Mucosa of descending colon (tissue), 3 donors: Measurements from ENCODE around the gene LNX1. TPM values are rescaled to one million over a fixed set of nuclear protein-coding genes. Genes with fewer than 3 reads are reported as not detected.

Experiments used
- ATAC-seq: fragments of 200-7000 bp; cut with Tn5 transposase; one replicate; pipeline ENCODE4 v1.9.1; 2020; ENCODE audit warnings: mild to moderate bottlenecking, moderate library complexity
- DNase-seq, 3 donors: peaks; one replicate each; pipeline ENCODE4 v3.0.0-alpha.2; 2020
- H3K36me3 ChIP-seq: fragments of 200-600 bp; one replicate; pipeline ENCODE4 v1.8.0; 2021; ENCODE audit warnings: low read depth, mild to moderate bottlenecking
- H3K4me1 ChIP-seq: fragments of 200-600 bp; one replicate; pipeline ENCODE4 v1.8.0; 2021; ENCODE audit warnings: low read depth, mild to moderate bottlenecking
- H3K4me3 ChIP-seq: fragments of 200-600 bp; one replicate; pipeline ENCODE4 v1.8.0; 2021; ENCODE audit warnings: mild to moderate bottlenecking
- H3K9me3 ChIP-seq: fragments of 200-600 bp; one replicate; pipeline ENCODE4 v1.8.0; 2021; ENCODE audit warnings: mild to moderate bottlenecking
- intact Hi-C, 2 donors: fragments of 100-400 bp; cut with DNase I in 1 of 2; cut with micrococcal nuclease in 1 of 2; formaldehyde crosslinking; loops; one replicate each; pipeline versions ENCODE4 v1.11.0 to v1.11.1; 2022; cut with DNase I, micrococcal nuclease
- total RNA-seq, 3 donors: library from RNA; stranded (reverse); fragmentation: NEBNext Ultra II Directional in 2 of 3; extraction: Animal tissue kit (Norgen Biotek cat#: 25700) in 2 of 3; gene quantifications; one replicate each; pipeline versions ENCODE4 v1.2.1 to v1.2.4, GENCODE V29; 2021 to 2023
- TF ChIP-seq, protein P1 (sequence below): fragments of 200-600 bp; IDR thresholded peaks from one replicate; pipeline ENCODE4 v1.8.0; 2022; ENCODE audit warnings: antibody characterized with exemption, mild to moderate bottlenecking
- donor health status: DM: no; HTN: no; CAD: no; lungs with moderate emphysema.
- donor health status: DM: no; HTN: no; CAD: no.
- donor health status: DM: no; HTN: yes; CAD: no.

LNX1 gene
- total RNA-seq, 3 donors from 2014 or later = 8.2 to 24.3 (median 23.2) TPM

DNA sequence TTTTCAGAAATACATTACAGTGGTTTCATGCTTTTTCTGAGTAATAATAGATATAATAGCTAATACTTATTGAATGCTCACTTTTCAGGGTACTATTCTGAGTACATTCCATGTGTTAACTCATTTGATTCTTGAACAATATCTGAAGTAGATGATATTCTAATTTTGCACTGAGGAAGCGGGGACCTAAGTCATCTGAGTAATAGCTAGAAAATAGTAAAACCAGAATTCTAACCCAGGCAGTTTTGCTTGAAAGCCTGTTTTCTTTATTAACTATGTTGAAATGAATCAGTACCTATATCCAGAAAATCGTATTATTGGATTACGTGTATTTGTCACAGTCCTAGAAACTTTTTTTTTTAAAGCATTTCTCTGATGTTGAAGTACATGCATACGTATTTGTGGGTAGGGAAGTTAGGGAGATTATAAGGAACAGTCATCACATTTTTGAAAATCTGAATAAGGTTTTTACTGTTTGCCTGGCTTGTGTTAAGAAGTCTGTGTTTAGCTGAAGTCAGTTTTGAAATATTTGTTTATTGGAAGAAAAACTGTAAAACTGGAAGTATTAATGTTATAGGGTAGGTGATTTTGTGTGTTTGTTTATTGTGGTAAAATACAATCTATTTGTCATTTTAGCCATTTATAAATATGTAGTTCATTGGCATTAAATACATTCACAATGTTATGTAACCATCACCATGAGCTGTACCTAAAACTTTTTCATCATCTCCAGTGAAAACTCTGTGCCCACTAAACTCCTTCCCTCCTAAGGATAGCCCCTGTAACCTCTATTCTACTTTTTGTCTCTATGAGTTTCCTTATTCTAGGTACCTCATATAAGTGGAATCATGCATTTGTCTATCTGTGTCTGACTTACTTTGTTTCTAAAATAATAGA, 158.5 kb downstream of the LNX1 start:
- intact Hi-C loops = no loop called here
- DNase-seq (no peak), ATAC-seq (no peak)
- Histone ChIP-seq H3K4me3 (no peak overlapping the region), H3K9me3 (no peaks in the 10 kb centered on the region), H3K4me1 (no peaks in the 10 kb centered on the region), H3K36me3 (no peaks in the 10 kb centered on the region)
- TF ChIP-seq, protein P1, sequence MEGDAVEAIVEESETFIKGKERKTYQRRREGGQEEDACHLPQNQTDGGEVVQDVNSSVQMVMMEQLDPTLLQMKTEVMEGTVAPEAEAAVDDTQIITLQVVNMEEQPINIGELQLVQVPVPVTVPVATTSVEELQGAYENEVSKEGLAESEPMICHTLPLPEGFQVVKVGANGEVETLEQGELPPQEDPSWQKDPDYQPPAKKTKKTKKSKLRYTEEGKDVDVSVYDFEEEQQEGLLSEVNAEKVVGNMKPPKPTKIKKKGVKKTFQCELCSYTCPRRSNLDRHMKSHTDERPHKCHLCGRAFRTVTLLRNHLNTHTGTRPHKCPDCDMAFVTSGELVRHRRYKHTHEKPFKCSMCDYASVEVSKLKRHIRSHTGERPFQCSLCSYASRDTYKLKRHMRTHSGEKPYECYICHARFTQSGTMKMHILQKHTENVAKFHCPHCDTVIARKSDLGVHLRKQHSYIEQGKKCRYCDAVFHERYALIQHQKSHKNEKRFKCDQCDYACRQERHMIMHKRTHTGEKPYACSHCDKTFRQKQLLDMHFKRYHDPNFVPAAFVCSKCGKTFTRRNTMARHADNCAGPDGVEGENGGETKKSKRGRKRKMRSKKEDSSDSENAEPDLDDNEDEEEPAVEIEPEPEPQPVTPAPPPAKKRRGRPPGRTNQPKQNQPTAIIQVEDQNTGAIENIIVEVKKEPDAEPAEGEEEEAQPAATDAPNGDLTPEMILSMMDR = no peak

DNA sequence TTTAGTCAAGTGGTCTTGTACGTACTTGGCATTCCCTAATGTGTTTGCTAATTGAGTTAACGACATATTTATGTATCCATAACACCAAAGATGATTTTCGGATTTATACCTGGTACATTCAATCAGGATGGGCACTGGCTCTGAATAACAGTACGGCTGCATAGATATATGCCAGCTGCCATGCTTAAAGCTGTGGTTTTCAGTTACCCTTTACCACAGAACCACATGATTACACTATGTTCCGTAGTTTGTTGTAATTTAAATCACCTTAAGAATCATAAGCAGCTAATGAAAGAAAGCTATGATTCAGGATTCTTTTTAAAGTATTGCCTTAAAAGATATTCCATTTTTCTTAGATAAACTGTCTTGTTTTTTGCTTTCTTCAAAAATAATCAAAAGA, 160.2 kb downstream of the LNX1 start:
- TF ChIP-seq, protein P1 = no peak
- DNase-seq = no peak
- H3K36me3 ChIP-seq = no peaks in the 10 kb centered on the region
- intact Hi-C loops = no loop called here
- no peak overlapping the region for H3K4me3 ChIP-seq
- H3K4me1 ChIP-seq = no peaks in the 10 kb centered on the region
- no peak for ATAC-seq
- no peaks in the 10 kb centered on the region for H3K9me3 ChIP-seq

DNA sequence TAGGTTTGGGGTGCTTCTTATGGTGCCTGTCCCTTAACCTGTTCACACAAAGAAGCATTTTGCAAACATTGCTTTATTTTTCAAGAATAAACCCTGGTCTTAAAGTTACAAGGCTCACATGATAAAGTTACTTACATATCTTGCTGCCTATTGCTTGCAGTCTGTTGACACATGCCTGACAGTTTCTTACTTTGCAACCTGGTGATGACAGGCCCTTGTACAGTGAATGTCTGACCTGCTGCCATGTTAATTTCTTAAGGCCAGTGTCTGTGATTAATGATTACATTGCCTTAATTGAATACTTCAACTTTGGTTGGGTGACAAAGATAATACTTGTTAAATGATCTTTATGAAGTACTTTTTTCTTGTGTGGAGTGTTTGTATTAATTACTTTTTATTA, 163.9 kb downstream of the LNX1 start:
- Histone ChIP-seq H3K4me1 (no peaks in the 10 kb centered on the region), H3K9me3 (no peaks in the 10 kb centered on the region), H3K4me3 (no peak overlapping the region), H3K36me3 (no peaks in the 10 kb centered on the region)
- ATAC-seq (no peak), DNase-seq (no peak)
- TF ChIP-seq, protein P1 = no peak
- intact Hi-C loops = no loop called here

DNA sequence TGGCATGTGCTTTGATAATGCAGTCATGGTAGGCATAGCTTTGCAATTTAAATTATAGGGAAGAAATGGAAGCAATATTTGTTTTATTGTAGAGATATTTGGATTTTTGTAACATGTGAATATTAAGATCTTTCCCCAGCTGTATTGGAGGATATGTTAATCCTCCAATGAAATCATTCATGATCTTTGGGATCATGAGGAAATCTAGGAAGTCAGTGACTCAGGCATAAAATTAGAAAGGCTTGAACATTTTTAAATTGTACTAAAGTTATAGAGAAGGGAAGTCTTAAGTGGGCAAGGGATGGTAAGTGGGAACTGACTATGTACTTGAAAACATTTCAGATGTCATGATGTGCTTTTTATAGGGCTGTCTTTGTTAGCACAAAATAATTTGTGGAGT, 167.0 kb downstream of the LNX1 start:
- TF ChIP-seq, protein P1 = no peak
- H3K36me3 ChIP-seq = no peaks in the 10 kb centered on the region
- H3K4me1 ChIP-seq = no peaks in the 10 kb centered on the region
- H3K9me3 ChIP-seq = no peaks in the 10 kb centered on the region
- no peak for ATAC-seq
- intact Hi-C loops = no loop called here
- no peak for DNase-seq
- H3K4me3 ChIP-seq = no peak overlapping the region

DNA sequence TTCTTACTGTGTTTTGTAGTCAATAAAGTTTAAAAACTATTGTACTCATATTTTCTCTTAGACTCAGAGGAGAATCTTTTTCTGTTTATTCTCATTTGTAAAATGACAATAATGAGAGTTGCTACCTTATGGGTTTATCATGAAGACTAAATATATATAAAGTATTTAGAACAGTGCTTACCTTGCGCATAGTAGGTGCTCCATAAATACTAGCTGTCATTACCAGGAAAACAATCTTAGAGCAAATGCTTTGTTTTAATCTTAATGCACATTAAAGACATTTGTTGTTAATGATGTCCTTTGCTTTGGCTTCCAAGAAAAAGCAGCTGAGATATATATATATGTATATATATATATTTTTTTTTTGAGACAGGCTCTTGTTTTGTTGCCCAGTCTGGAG, 168.9 kb downstream of the LNX1 start:
- Histone ChIP-seq H3K36me3 (no peaks in the 10 kb centered on the region), H3K9me3 (no peaks in the 10 kb centered on the region), H3K4me1 (no peaks in the 10 kb centered on the region), H3K4me3 (no peak overlapping the region)
- DNase-seq (no peak), ATAC-seq (no peak)
- intact Hi-C loops = no loop called here
- TF ChIP-seq, protein P1 = no peak
